CD14-positive monocyte (primary cell): ENCODE measurements around the gene ITPKB. TPM values are rescaled to one million over a fixed set of nuclear protein-coding genes. Genes with fewer than 3 reads are reported as not detected.

Experiments used
- DNase-seq, 3 donors: peaks; one replicate each; pipeline ENCODE4 v3.0.0-alpha.2; 2011 to 2022
- H2AFZ ChIP-seq: 2 replicates; pipeline ENCODE4 v1.6.0; 2012; ENCODE audit warnings: mild to moderate bottlenecking, low read depth, low read length, inconsistent platforms; ENCODE audit not compliant: insufficient read depth, poor library complexity, severe bottlenecking
- H3K27ac ChIP-seq, 2 donors: 1 replicate in 1 of 2; 2 replicates in 1 of 2; pipeline ENCODE4 v1.5.1; 2012 to 2013; ENCODE audit warnings: low read length in 2 of 2, control low read depth in 1 of 2, inconsistent platforms in 1 of 2, low read depth in 1 of 2, mild to moderate bottlenecking in 1 of 2
- H3K27me3 ChIP-seq, 2 donors: one replicate each; pipeline versions ENCODE4 v1.6.0 to v1.6.1; 2011 to 2013; ENCODE audit warnings: low read length in 2 of 2; ENCODE audit not compliant: control insufficient read depth in 2 of 2, insufficient read depth in 2 of 2
- H3K36me3 ChIP-seq, 2 donors: replicated peaks in 1 of 2; 1 replicate in 1 of 2; 2 replicates in 1 of 2; pipeline versions ENCODE4 v1.5.1 to v1.6.1; 2012 to 2013; ENCODE audit warnings: low read length in 2 of 2, control low read depth in 1 of 2, inconsistent platforms in 1 of 2, mild to moderate bottlenecking in 1 of 2; ENCODE audit not compliant: insufficient read depth in 2 of 2, control insufficient read depth in 1 of 2
- H3K4me1 ChIP-seq, 2 donors: 1 replicate in 1 of 2; 2 replicates in 1 of 2; pipeline versions ENCODE4 v1.5.1 to v1.6.1; 2012 to 2013; ENCODE audit warnings: low read length in 2 of 2, control low read depth in 1 of 2, inconsistent platforms in 1 of 2, mild to moderate bottlenecking in 1 of 2, moderate library complexity in 1 of 2; ENCODE audit not compliant: insufficient read depth in 2 of 2, control insufficient read depth in 1 of 2
- H3K4me2 ChIP-seq: replicated peaks from 2 replicates; pipeline ENCODE3; 2012; ENCODE audit warnings: low read length, moderate library complexity, mild to moderate bottlenecking; ENCODE audit not compliant: poor library complexity, severe bottlenecking; ENCODE audit errors: extremely low read depth
- H3K4me3 ChIP-seq, 3 experiments: fragments of 200-600 bp in 1 of 3; sonication (generic) in 1 of 3; replicated peaks in 1 of 3; 1 replicate in 2 of 3; 2 replicates in 1 of 3; pipeline ENCODE4 v1.5.1; 2011 to 2013; ENCODE audit warnings: low read length in 3 of 3, mild to moderate bottlenecking in 3 of 3, control low read depth in 2 of 3, low read depth in 2 of 3, inconsistent platforms in 1 of 3, moderate library complexity in 1 of 3
- H3K79me2 ChIP-seq: 2 replicates; pipeline ENCODE4 v1.6.0; 2012; ENCODE audit warnings: mild to moderate bottlenecking, control low read depth, inconsistent platforms, low read length, moderate library complexity; ENCODE audit not compliant: insufficient read depth
- H3K9ac ChIP-seq: 2 replicates; pipeline ENCODE4 v1.6.0; 2017; ENCODE audit warnings: low read length, mild to moderate bottlenecking; ENCODE audit not compliant: insufficient read depth, poor library complexity, severe bottlenecking
- H3K9me3 ChIP-seq, 2 donors: replicated peaks in 1 of 2; 1 replicate in 1 of 2; 2 replicates in 1 of 2; pipeline versions ENCODE4 v1.5.1 to v1.6.1; 2012 to 2013; ENCODE audit warnings: low read length in 2 of 2, control low read depth in 1 of 2; ENCODE audit not compliant: control insufficient read depth in 1 of 2, insufficient read depth in 1 of 2
- H4K20me1 ChIP-seq: 2 replicates; pipeline ENCODE4 v1.6.0; 2012; ENCODE audit warnings: mild to moderate bottlenecking, low read length, control low read depth, moderate library complexity; ENCODE audit not compliant: insufficient read depth
- H3K27ac Mint-ChIP-seq, 7 donors: one replicate each; pipeline ENCODE4 v1.8.0; 2020; ENCODE audit warnings: mild to moderate bottlenecking in 7 of 7, mixed read lengths in 7 of 7, moderate library complexity in 6 of 7, inconsistent platforms in 2 of 7
- H3K27me3 Mint-ChIP-seq, 3 donors: one replicate each; pipeline ENCODE4 v1.8.0; 2021 to 2022; ENCODE audit warnings: low read depth in 3 of 3, mild to moderate bottlenecking in 3 of 3, mixed read lengths in 3 of 3, moderate library complexity in 3 of 3, inconsistent platforms in 1 of 3
- H3K36me3 Mint-ChIP-seq, 2 donors: one replicate each; pipeline ENCODE4 v1.8.0; 2020; ENCODE audit warnings: mixed read lengths in 2 of 2, inconsistent platforms in 1 of 2, mild to moderate bottlenecking in 1 of 2
- H3K4me1 Mint-ChIP-seq: one replicate; pipeline ENCODE4 v1.8.0; 2020; ENCODE audit warnings: mild to moderate bottlenecking, mixed read lengths
- H3K4me3 Mint-ChIP-seq, 2 donors: one replicate each; pipeline ENCODE4 v1.8.0; 2020; ENCODE audit warnings: mild to moderate bottlenecking in 2 of 2, mixed read lengths in 2 of 2, moderate library complexity in 1 of 2
- H3K9me3 Mint-ChIP-seq, 7 donors: one replicate each; pipeline ENCODE4 v1.8.0; 2020 to 2022; ENCODE audit warnings: mixed read lengths in 7 of 7, mild to moderate bottlenecking in 6 of 7, moderate library complexity in 6 of 7, inconsistent platforms in 2 of 7
- WGBS: methylation state at CpG from one replicate; pipeline ENCODE4 v1.1.5; 2013; ENCODE audit warnings: missing lambda C conversion rate; ENCODE audit not compliant: insufficient coverage; 5-methylcytosine and 5-hydroxymethylcytosine counted together
- intact Hi-C, 2 donors: fragments of 100-400 bp; cut with micrococcal nuclease; formaldehyde crosslinking; loops; one replicate each; pipeline versions ENCODE4 v1.15.0 to v1.15.1; 2023
- polyA plus RNA-seq, 3 donors: library from polyadenylated mRNA; depleted of rRNA in 1 of 3; unstranded in 2 of 3; stranded (reverse) in 1 of 3; fragments of 300-500 nt in 2 of 3; fragments of >200 nt in 1 of 3; fragmentation: Illumina TruSeq in 2 of 3; gene quantifications; 1 replicate in 2 of 3; 2 replicates in 1 of 3; pipeline ENCODE4 v1.2.3, GENCODE V29; 2012 to 2021
- TF ChIP-seq, protein P1 (sequence below): fragments of 200-600 bp; IDR thresholded peaks from one replicate; pipeline ENCODE4 v1.8.0; 2022; ENCODE audit warnings: antibody characterized with exemption, mild to moderate bottlenecking

ITPKB gene
- polyA plus RNA-seq, 3 donors = 7.3 to 14.4 (median 10.2) TPM

- Mint-ChIP-seq H3K27me3 (peaks cover 0 to 3% (median 0%) of the 10 kb centered on the region in 3 donors), H3K9me3 (peaks cover 0 to 2% (median 0%) of the 10 kb centered on the region in 7 donors), H3K4me1 (peaks cover 84% of the 10 kb centered on the region), H3K36me3 (peaks cover 16 to 21% of the 10 kb centered on the region in 2 donors), H3K27ac (peak overlapping the region; percentile 97 to 99 (median 98)), H3K4me3 (peak overlapping the region; percentile 66 to 74)
- TF ChIP-seq, protein P1, sequence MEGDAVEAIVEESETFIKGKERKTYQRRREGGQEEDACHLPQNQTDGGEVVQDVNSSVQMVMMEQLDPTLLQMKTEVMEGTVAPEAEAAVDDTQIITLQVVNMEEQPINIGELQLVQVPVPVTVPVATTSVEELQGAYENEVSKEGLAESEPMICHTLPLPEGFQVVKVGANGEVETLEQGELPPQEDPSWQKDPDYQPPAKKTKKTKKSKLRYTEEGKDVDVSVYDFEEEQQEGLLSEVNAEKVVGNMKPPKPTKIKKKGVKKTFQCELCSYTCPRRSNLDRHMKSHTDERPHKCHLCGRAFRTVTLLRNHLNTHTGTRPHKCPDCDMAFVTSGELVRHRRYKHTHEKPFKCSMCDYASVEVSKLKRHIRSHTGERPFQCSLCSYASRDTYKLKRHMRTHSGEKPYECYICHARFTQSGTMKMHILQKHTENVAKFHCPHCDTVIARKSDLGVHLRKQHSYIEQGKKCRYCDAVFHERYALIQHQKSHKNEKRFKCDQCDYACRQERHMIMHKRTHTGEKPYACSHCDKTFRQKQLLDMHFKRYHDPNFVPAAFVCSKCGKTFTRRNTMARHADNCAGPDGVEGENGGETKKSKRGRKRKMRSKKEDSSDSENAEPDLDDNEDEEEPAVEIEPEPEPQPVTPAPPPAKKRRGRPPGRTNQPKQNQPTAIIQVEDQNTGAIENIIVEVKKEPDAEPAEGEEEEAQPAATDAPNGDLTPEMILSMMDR = no peak
- Histone ChIP-seq H2AFZ (no peak overlapping the region), H3K36me3 (no peaks in the 10 kb centered on the region), H3K4me1 (peaks cover 77 to 78% of the 10 kb centered on the region in 2 donors), H3K4me3 (peak overlapping the region in 1 of 3 experiments; percentile 65), H3K9ac (peak overlapping the region; percentile 72), H3K4me2 (peak overlapping the region; percentile 69), H3K27me3 (no peaks in the 10 kb centered on the region), H3K27ac (peak overlapping the region; percentile 94 to 99), H4K20me1 (no peaks in the 10 kb centered on the region), H3K79me2 (peaks cover 59% of the 10 kb centered on the region), H3K9me3 (no peaks in the 10 kb centered on the region)
- DNase-seq = peak; percentile 81 to 90 (median 83)
- WGBS = 32% methylated on average over 7 of the region's 13 CpGs
- intact Hi-C loops = loop anchor here in 1 of 2 donors (5.0 kb wide), 2 partner anchors 35 to 40 kb away; no protein-coding TSS in a partner anchor
Observed at GRCh38 chr1:226677027-226678020, 61.8 kb downstream of the ITPKB start.

GRCh38 chr1:226676381-226676780 is 62.7 kb downstream of the ITPKB start:
- Histone ChIP-seq H4K20me1 (no peaks in the 10 kb centered on the region), H3K9ac (peak overlapping the region; percentile 72)

More at GRCh38 chr1:226676381-226676780, 62.7 kb downstream of the ITPKB start:
- H3K4me1 Mint-ChIP-seq = peaks cover 88% of the 10 kb centered on the region
- H3K9me3 Mint-ChIP-seq = peaks cover 0 to 2% (median 0%) of the 10 kb centered on the region in 7 donors
- Histone ChIP-seq H3K4me1 (peaks cover 78% of the 10 kb centered on the region in 2 donors), H3K27me3 (no peaks in the 10 kb centered on the region), H3K27ac (peak overlapping the region; percentile 94 to 99), H3K4me2 (peak overlapping the region; percentile 69), H3K9me3 (no peaks in the 10 kb centered on the region), H3K36me3 (peaks cover 0 to 7% of the 10 kb centered on the region in 2 donors), H2AFZ (no peak overlapping the region), H3K4me3 (peak overlapping the region in 1 of 3 experiments; percentile 65), H3K79me2 (peaks cover 69% of the 10 kb centered on the region)
- no peak overlapping the region for H3K4me3 Mint-ChIP-seq
- peak overlapping the region; percentile 97 to 99 (median 98) for H3K27ac Mint-ChIP-seq
- no peak for DNase-seq
- TF ChIP-seq, protein P1 = no peak
- intact Hi-C loops = loop anchor here in 1 of 2 donors (5.0 kb wide), 2 partner anchors 34 to 41 kb away; no protein-coding TSS in a partner anchor
- H3K36me3 Mint-ChIP-seq = peaks cover 24 to 25% of the 10 kb centered on the region in 2 donors
- peaks cover 0 to 3% (median 0%) of the 10 kb centered on the region in 3 donors for H3K27me3 Mint-ChIP-seq
- WGBS = no CpG with 5 or more reads among the region's 5 CpGs
